CD14-positive monocyte (primary cell): ENCODE measurements around the gene ATP6AP1. TPM values are rescaled to one million over a fixed set of nuclear protein-coding genes. Genes with fewer than 3 reads are reported as not detected.

Experiments
- DNase-seq, 3 donors: peaks; one replicate each; pipeline ENCODE4 v3.0.0-alpha.2; 2011 to 2022
- H2AFZ ChIP-seq: 2 replicates; pipeline ENCODE4 v1.6.0; 2012; ENCODE audit warnings: mild to moderate bottlenecking, low read depth, low read length, inconsistent platforms; ENCODE audit not compliant: insufficient read depth, poor library complexity, severe bottlenecking
- H3K27ac ChIP-seq, 2 donors: 1 replicate in 1 of 2; 2 replicates in 1 of 2; pipeline ENCODE4 v1.5.1; 2012 to 2013; ENCODE audit warnings: low read length in 2 of 2, control low read depth in 1 of 2, inconsistent platforms in 1 of 2, low read depth in 1 of 2, mild to moderate bottlenecking in 1 of 2
- H3K27me3 ChIP-seq, 2 donors: one replicate each; pipeline versions ENCODE4 v1.6.0 to v1.6.1; 2011 to 2013; ENCODE audit warnings: low read length in 2 of 2; ENCODE audit not compliant: control insufficient read depth in 2 of 2, insufficient read depth in 2 of 2
- H3K36me3 ChIP-seq, 2 donors: replicated peaks in 1 of 2; 1 replicate in 1 of 2; 2 replicates in 1 of 2; pipeline versions ENCODE4 v1.5.1 to v1.6.1; 2012 to 2013; ENCODE audit warnings: low read length in 2 of 2, control low read depth in 1 of 2, inconsistent platforms in 1 of 2, mild to moderate bottlenecking in 1 of 2; ENCODE audit not compliant: insufficient read depth in 2 of 2, control insufficient read depth in 1 of 2
- H3K4me1 ChIP-seq, 2 donors: 1 replicate in 1 of 2; 2 replicates in 1 of 2; pipeline versions ENCODE4 v1.5.1 to v1.6.1; 2012 to 2013; ENCODE audit warnings: low read length in 2 of 2, control low read depth in 1 of 2, inconsistent platforms in 1 of 2, mild to moderate bottlenecking in 1 of 2, moderate library complexity in 1 of 2; ENCODE audit not compliant: insufficient read depth in 2 of 2, control insufficient read depth in 1 of 2
- H3K4me2 ChIP-seq: replicated peaks from 2 replicates; pipeline ENCODE3; 2012; ENCODE audit warnings: low read length, moderate library complexity, mild to moderate bottlenecking; ENCODE audit not compliant: poor library complexity, severe bottlenecking; ENCODE audit errors: extremely low read depth
- H3K4me3 ChIP-seq, 3 experiments: fragments of 200-600 bp in 1 of 3; sonication (generic) in 1 of 3; replicated peaks in 1 of 3; 1 replicate in 2 of 3; 2 replicates in 1 of 3; pipeline ENCODE4 v1.5.1; 2011 to 2013; ENCODE audit warnings: low read length in 3 of 3, mild to moderate bottlenecking in 3 of 3, control low read depth in 2 of 3, low read depth in 2 of 3, inconsistent platforms in 1 of 3, moderate library complexity in 1 of 3
- H3K79me2 ChIP-seq: 2 replicates; pipeline ENCODE4 v1.6.0; 2012; ENCODE audit warnings: mild to moderate bottlenecking, control low read depth, inconsistent platforms, low read length, moderate library complexity; ENCODE audit not compliant: insufficient read depth
- H3K9ac ChIP-seq: 2 replicates; pipeline ENCODE4 v1.6.0; 2017; ENCODE audit warnings: low read length, mild to moderate bottlenecking; ENCODE audit not compliant: insufficient read depth, poor library complexity, severe bottlenecking
- H3K9me3 ChIP-seq, 2 donors: replicated peaks in 1 of 2; 1 replicate in 1 of 2; 2 replicates in 1 of 2; pipeline versions ENCODE4 v1.5.1 to v1.6.1; 2012 to 2013; ENCODE audit warnings: low read length in 2 of 2, control low read depth in 1 of 2; ENCODE audit not compliant: control insufficient read depth in 1 of 2, insufficient read depth in 1 of 2
- H4K20me1 ChIP-seq: 2 replicates; pipeline ENCODE4 v1.6.0; 2012; ENCODE audit warnings: mild to moderate bottlenecking, low read length, control low read depth, moderate library complexity; ENCODE audit not compliant: insufficient read depth
- H3K27ac Mint-ChIP-seq, 7 donors: one replicate each; pipeline ENCODE4 v1.8.0; 2020; ENCODE audit warnings: mild to moderate bottlenecking in 7 of 7, mixed read lengths in 7 of 7, moderate library complexity in 6 of 7, inconsistent platforms in 2 of 7
- H3K27me3 Mint-ChIP-seq, 3 donors: one replicate each; pipeline ENCODE4 v1.8.0; 2021 to 2022; ENCODE audit warnings: low read depth in 3 of 3, mild to moderate bottlenecking in 3 of 3, mixed read lengths in 3 of 3, moderate library complexity in 3 of 3, inconsistent platforms in 1 of 3
- H3K36me3 Mint-ChIP-seq, 2 donors: one replicate each; pipeline ENCODE4 v1.8.0; 2020; ENCODE audit warnings: mixed read lengths in 2 of 2, inconsistent platforms in 1 of 2, mild to moderate bottlenecking in 1 of 2
- H3K4me1 Mint-ChIP-seq: one replicate; pipeline ENCODE4 v1.8.0; 2020; ENCODE audit warnings: mild to moderate bottlenecking, mixed read lengths
- H3K4me3 Mint-ChIP-seq, 2 donors: one replicate each; pipeline ENCODE4 v1.8.0; 2020; ENCODE audit warnings: mild to moderate bottlenecking in 2 of 2, mixed read lengths in 2 of 2, moderate library complexity in 1 of 2
- H3K9me3 Mint-ChIP-seq, 7 donors: one replicate each; pipeline ENCODE4 v1.8.0; 2020 to 2022; ENCODE audit warnings: mixed read lengths in 7 of 7, mild to moderate bottlenecking in 6 of 7, moderate library complexity in 6 of 7, inconsistent platforms in 2 of 7
- WGBS: methylation state at CpG from one replicate; pipeline ENCODE4 v1.1.5; 2013; ENCODE audit warnings: missing lambda C conversion rate; ENCODE audit not compliant: insufficient coverage; 5-methylcytosine and 5-hydroxymethylcytosine counted together
- intact Hi-C, 2 donors: fragments of 100-400 bp; cut with micrococcal nuclease; formaldehyde crosslinking; loops; one replicate each; pipeline versions ENCODE4 v1.15.0 to v1.15.1; 2023
- polyA plus RNA-seq, 3 donors: library from polyadenylated mRNA; depleted of rRNA in 1 of 3; unstranded in 2 of 3; stranded (reverse) in 1 of 3; fragments of 300-500 nt in 2 of 3; fragments of >200 nt in 1 of 3; fragmentation: Illumina TruSeq in 2 of 3; gene quantifications; 1 replicate in 2 of 3; 2 replicates in 1 of 3; pipeline ENCODE4 v1.2.3, GENCODE V29; 2012 to 2021
- TF ChIP-seq, protein P1 (sequence below): fragments of 200-600 bp; IDR thresholded peaks from one replicate; pipeline ENCODE4 v1.8.0; 2022; ENCODE audit warnings: antibody characterized with exemption, mild to moderate bottlenecking

Gene ATP6AP1
- polyA plus RNA-seq, 3 donors = 116 to 178 (median 145) TPM

DNA sequence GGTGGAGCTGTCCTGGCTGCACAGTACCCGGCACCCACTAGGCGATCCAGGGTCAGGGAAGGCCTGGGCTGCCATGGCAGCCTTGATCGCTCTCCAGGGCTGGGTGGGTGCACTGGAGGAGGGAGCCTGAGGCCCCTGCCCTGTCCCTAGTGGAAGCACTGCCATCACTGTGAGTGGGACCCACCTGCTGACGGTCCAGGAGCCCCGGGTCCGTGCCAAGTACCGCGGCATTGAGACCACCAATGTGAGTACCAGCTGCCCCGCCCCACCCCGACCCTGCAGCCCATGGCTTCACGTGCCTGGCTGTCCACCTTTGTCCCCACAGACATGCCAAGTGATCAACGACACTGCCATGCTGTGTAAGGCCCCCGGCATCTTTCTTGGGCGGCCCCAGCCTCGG lies 38.4 kb downstream of the ATP6AP1 start:
- 98% methylated on average over 5 of the region's 15 CpGs for WGBS
- intact Hi-C loops = no loop called here
- no peak for DNase-seq

DNA sequence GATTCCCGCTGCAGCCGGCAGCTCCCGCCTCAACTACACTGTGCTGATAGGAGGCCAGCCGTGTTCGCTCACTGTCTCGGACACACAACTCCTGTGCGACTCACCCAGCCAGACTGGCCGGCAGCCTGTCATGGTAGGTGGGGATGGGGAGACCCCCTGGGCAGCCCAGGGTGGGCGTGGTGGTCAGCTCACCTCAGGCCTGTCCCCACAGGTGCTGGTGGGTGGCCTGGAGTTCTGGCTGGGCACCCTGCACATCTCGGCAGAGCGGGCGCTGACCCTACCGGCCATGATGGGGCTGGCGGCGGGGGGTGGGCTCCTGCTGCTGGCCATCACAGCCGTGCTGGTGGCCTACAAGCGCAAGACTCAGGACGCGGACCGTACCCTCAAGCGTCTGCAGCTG lies 39.1 kb downstream of the ATP6AP1 start:
- Histone ChIP-seq H3K27me3 (no peaks in the 10 kb centered on the region), H3K4me2 (no peak overlapping the region), H3K9me3 (peaks cover 0 to 4% of the 10 kb centered on the region in 2 donors), H3K4me3 (no peak overlapping the region), H3K9ac (no peak overlapping the region), H3K27ac (no peak overlapping the region), H3K36me3 (no peaks in the 10 kb centered on the region), H2AFZ (no peak overlapping the region), H3K79me2 (no peaks in the 10 kb centered on the region), H3K4me1 (no peaks in the 10 kb centered on the region), H4K20me1 (no peaks in the 10 kb centered on the region)
- TF ChIP-seq, protein P1, sequence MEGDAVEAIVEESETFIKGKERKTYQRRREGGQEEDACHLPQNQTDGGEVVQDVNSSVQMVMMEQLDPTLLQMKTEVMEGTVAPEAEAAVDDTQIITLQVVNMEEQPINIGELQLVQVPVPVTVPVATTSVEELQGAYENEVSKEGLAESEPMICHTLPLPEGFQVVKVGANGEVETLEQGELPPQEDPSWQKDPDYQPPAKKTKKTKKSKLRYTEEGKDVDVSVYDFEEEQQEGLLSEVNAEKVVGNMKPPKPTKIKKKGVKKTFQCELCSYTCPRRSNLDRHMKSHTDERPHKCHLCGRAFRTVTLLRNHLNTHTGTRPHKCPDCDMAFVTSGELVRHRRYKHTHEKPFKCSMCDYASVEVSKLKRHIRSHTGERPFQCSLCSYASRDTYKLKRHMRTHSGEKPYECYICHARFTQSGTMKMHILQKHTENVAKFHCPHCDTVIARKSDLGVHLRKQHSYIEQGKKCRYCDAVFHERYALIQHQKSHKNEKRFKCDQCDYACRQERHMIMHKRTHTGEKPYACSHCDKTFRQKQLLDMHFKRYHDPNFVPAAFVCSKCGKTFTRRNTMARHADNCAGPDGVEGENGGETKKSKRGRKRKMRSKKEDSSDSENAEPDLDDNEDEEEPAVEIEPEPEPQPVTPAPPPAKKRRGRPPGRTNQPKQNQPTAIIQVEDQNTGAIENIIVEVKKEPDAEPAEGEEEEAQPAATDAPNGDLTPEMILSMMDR = no peak
- no peak for DNase-seq
- 97% methylated on average over 12 of the region's 21 CpGs for WGBS
- Mint-ChIP-seq H3K27me3 (peaks cover 0 to 9% (median 2%) of the 10 kb centered on the region in 3 donors), H3K4me3 (no peak overlapping the region), H3K4me1 (no peaks in the 10 kb centered on the region), H3K9me3 (peaks cover 0 to 7% (median 0%) of the 10 kb centered on the region in 7 donors), H3K27ac (no peak overlapping the region), H3K36me3 (no peaks in the 10 kb centered on the region)
- intact Hi-C loops = no loop called here

More for the DNA sequence above, 38.4 kb downstream of the ATP6AP1 start:
- Mint-ChIP-seq H3K27me3 (peaks cover 0 to 9% (median 2%) of the 10 kb centered on the region in 3 donors), H3K4me1 (no peaks in the 10 kb centered on the region), H3K27ac (no peak overlapping the region), H3K9me3 (peaks cover 0 to 7% (median 0%) of the 10 kb centered on the region in 7 donors), H3K4me3 (no peak overlapping the region), H3K36me3 (no peaks in the 10 kb centered on the region)
- TF ChIP-seq, protein P1 = no peak
- Histone ChIP-seq H3K9ac (no peak overlapping the region), H3K27ac (no peak overlapping the region), H2AFZ (no peak overlapping the region), H3K9me3 (peaks cover 0 to 4% of the 10 kb centered on the region in 2 donors), H3K79me2 (no peaks in the 10 kb centered on the region), H3K4me3 (no peak overlapping the region), H4K20me1 (no peaks in the 10 kb centered on the region), H3K36me3 (no peaks in the 10 kb centered on the region), H3K4me2 (no peak overlapping the region), H3K4me1 (no peaks in the 10 kb centered on the region), H3K27me3 (no peaks in the 10 kb centered on the region)
